ENCODE results near the gene TTPAL. TPM values are rescaled to one million over a fixed set of nuclear protein-coding genes. Genes with fewer than 3 reads are reported as not detected.

TTPAL gene
- polyA plus RNA-seq, 1 of the 3 experiments (the other 2 are of a cell fraction), result 5.7 TPM

GRCh38 chr20:44491635-44492395, 16.1 kb downstream of the TTPAL start:
- 96% methylated on average over 5 of the region's 5 CpGs for WGBS (ENCODE audit: low lambda C conversion rate)
- Histone ChIP-seq H3K9ac (peak overlapping the region; percentile 5; the same call in 1 of the 2 replicates), H3K4me2 (no peak overlapping the region), H3K27ac (ENCODE audit: low read depth in 2 of 2, low read length in 1 of 2) (peak overlapping the region in 1 of 2 experiments; percentile 100; a peak in 3 of 4 replicates), H3K27me3 (ENCODE audit: insufficient read depth) (no peaks in the 10 kb centered on the region), H3K4me3 (ENCODE audit: low read depth in 2 of 2, low read length in 1 of 2) (no peak overlapping the region), H2AFZ (ENCODE audit: low read depth) (no peak overlapping the region), H3K36me3 (replicated peaks in 1 of 2; ENCODE audit: control insufficient read depth in 1 of 2, insufficient read depth in 2 of 2, low read length in 1 of 2) (peaks cover 55 to 72% of the 10 kb centered on the region in 2 experiments), H3F3A (replicated peaks; ENCODE audit: insufficient read depth) (peaks cover 47% of the 10 kb centered on the region), H3K4me1 (ENCODE audit: control insufficient read depth in 1 of 2, insufficient read depth in 2 of 2, low read depth in 1 of 2, low read length in 1 of 2) (peaks cover 0 to 33% of the 10 kb centered on the region in 2 experiments; a peak in 2 of 4 replicates), H3K9me3 (no peaks in the 10 kb centered on the region), H3K9me2 (no peaks in the 10 kb centered on the region), H4K20me1 (ENCODE audit: insufficient read depth) (no peaks in the 10 kb centered on the region), H3K79me2 (ENCODE audit: insufficient read depth) (0 out of 2 replicates have a peak, but pooled peaks cover 7% of the 10 kb centered on the region)
- ChIA-PET CTCF (interaction anchor here (1.1 to 4.2 kb wide), 2 partner anchors 15 to 118 kb away, joined by 3 to 17 read pairs; no protein-coding TSS in a partner anchor), POLR2A (no interaction called here)
- TF ChIP-seq CTCF (IDR thresholded peaks at IDR 0.05) (no peak), JUND (IDR thresholded peaks at IDR 0.05) (no peak), USF2 (IDR thresholded peaks at IDR 0.05; ENCODE audit: borderline replicate concordance, low read depth, low read length) (no peak), RAD21 (IDR thresholded peaks at IDR 0.05; ENCODE audit: low read length) (no peak), ZBTB33 (IDR thresholded peaks at IDR 0.05; ENCODE audit: borderline replicate concordance, low read depth) (no peak), TCF12 (IDR thresholded peaks at IDR 0.05) (no peak), RCOR1 (IDR thresholded peaks at IDR 0.05; ENCODE audit: low read length) (no peak), GABPA (IDR thresholded peaks at IDR 0.05; ENCODE audit: low read depth) (no peak), GATA2 (CRISPR knock-in tag; IDR thresholded peaks at IDR 0.05) (no peak), FOXM1 (IDR thresholded peaks at IDR 0.05; ENCODE audit: low read depth) (no peak), POLR2AphosphoS5 (IDR thresholded peaks at IDR 0.05; ENCODE audit: low read depth, low read length) (no peak), SIN3A (IDR thresholded peaks at IDR 0.05; ENCODE audit: borderline replicate concordance, low read depth, low read length) (no peak), MAX (IDR thresholded peaks at IDR 0.05; ENCODE audit: low read depth) (no peak), YY1 (IDR thresholded peaks at IDR 0.05; ENCODE audit: low read depth) (no peak)
- DNase-seq, result no peak
